A549 (cell line): ENCODE measurements around the gene ANTKMT. TPM values are rescaled to one million over a fixed set of nuclear protein-coding genes. Genes with fewer than 3 reads are reported as not detected.

Experiments
- ATAC-seq, 2 experiments: fragments of 200-7000 bp in 1 of 2; fragments of >200 bp in 1 of 2; cut with Nextera tagmentation in 1 of 2; cut with Tn5 transposase in 1 of 2; 3 replicates each; pipeline versions ENCODE4 v1.8.0 to v1.9.1; 2018 to 2020; ENCODE audit warnings: mild to moderate bottlenecking in 1 of 2, moderate library complexity in 1 of 2
- CTCF ChIA-PET: fragments of 300-600 bp; sonication (Branson Sonifier 250); formaldehyde crosslinking; extraction: SDS; loops from one replicate; lab custom pipeline; 2021; ENCODE audit warnings: antibody characterized with exemption, inconsistent platforms; lab: Yijun Ruan, JAX
- POLR2A ChIA-PET: fragments of 350-600 bp; formaldehyde crosslinking; extraction: SDS; loops from one replicate; lab custom pipeline; 2021; ENCODE audit warnings: antibody characterized with exemption, inconsistent platforms; lab: Yijun Ruan, JAX
- DNase-seq, 2 experiments: peaks; one replicate each; pipeline versions ENCODE4 v3.0.0 to v3.0.0-alpha.2; 2011 to 2016; ENCODE audit warnings: low read depth in 1 of 2, low spot score in 1 of 2
- FAIRE-seq: peaks from 2 replicates; lab custom pipeline; 2011; peaks lifted over from hg19 to GRCh38; lab: Jason Lieb, UNC
- H3K27ac ChIP-seq, 2 experiments: fragments of >200 bp; sonication (Bioruptor Twin); formaldehyde crosslinking; 3 replicates each; pipeline ENCODE4 v1.5.1; 2016 to 2017
- H3K4me1 ChIP-seq: fragments of >200 bp; sonication (Bioruptor Twin); formaldehyde crosslinking; 3 replicates; pipeline ENCODE4 v1.6.1; 2016
- H3K4me2 ChIP-seq: fragments of >200 bp; sonication (Bioruptor Twin); formaldehyde crosslinking; 3 replicates; pipeline ENCODE4 v1.6.1; 2016
- H3K4me3 ChIP-seq: fragments of >200 bp; sonication (Bioruptor Twin); formaldehyde crosslinking; 3 replicates; pipeline ENCODE4 v1.5.1; 2016
- H3K9me3 ChIP-seq: fragments of >200 bp; sonication (Bioruptor Twin); formaldehyde crosslinking; 3 replicates; pipeline ENCODE4 v1.6.1; 2016
- CBX2 ChIP-seq: fragments of 200-600 bp; sonication (generic); IDR thresholded peaks from 2 replicates; pipeline ENCODE4 v1.6.1; 2016; ENCODE audit warnings: low read depth, mild to moderate bottlenecking, borderline replicate concordance
- CTCF ChIP-seq: fragments of >200 bp; sonication (Bioruptor Twin); formaldehyde crosslinking; IDR thresholded peaks from 3 replicates; pipeline ENCODE4 v1.5.1; 2016
- EHF ChIP-seq: fragments of 250-450 bp; sonication (Bioruptor Pico); IDR thresholded peaks from 2 replicates; pipeline ENCODE4 v1.5.0; 2020; ENCODE audit warnings: mild to moderate bottlenecking
- EHMT2 ChIP-seq: fragments of 200-600 bp; sonication (generic); IDR thresholded peaks from 2 replicates; pipeline ENCODE4 v1.6.1; 2016; ENCODE audit warnings: antibody characterized with exemption, low read depth, mild to moderate bottlenecking, moderate library complexity
- FOSL2 ChIP-seq, 2 experiments: fragments of 450-650 bp in 1 of 2; fragments of >200 bp in 1 of 2; sonication (Bioruptor Twin) in 1 of 2; formaldehyde crosslinking; IDR thresholded peaks; 2 replicates each; pipeline versions ENCODE4 v1.5.0 to v1.6.1; 2016 to 2020; ENCODE audit warnings: mild to moderate bottlenecking in 1 of 2, moderate library complexity in 1 of 2
- HDAC2 ChIP-seq: fragments of 200-600 bp; sonication (generic); IDR thresholded peaks from 2 replicates; pipeline ENCODE4 v1.6.1; 2016
- JUN ChIP-seq, 2 experiments: fragments of >200 bp; sonication (Bioruptor Twin); formaldehyde crosslinking; IDR thresholded peaks; 2 replicates in 1 of 2; 3 replicates in 1 of 2; pipeline ENCODE4 v1.6.1; 2016 to 2017
- KDM5A ChIP-seq: fragments of 200-600 bp; sonication (generic); IDR thresholded peaks from 2 replicates; pipeline ENCODE4 v1.6.1; 2016; ENCODE audit warnings: antibody characterized with exemption, mild to moderate bottlenecking
- MAFK ChIP-seq: fragments of 450-650 bp; IDR thresholded peaks from 2 replicates; pipeline ENCODE4 v1.6.1; 2014; ENCODE audit not compliant: partially characterized antibody
- MAX ChIP-seq: IDR thresholded peaks from 2 replicates; pipeline ENCODE4 v1.6.1; 2012
- MAZ ChIP-seq: fragments of 150-350 bp; IDR thresholded peaks from 2 replicates; pipeline ENCODE4 v1.6.1; 2014; ENCODE audit warnings: antibody characterized with exemption, low read depth, low read length, borderline replicate concordance
- NPAS2 ChIP-seq: fragments of 250-450 bp; sonication (Bioruptor Pico); IDR thresholded peaks from 2 replicates; pipeline ENCODE4 v1.8.0; 2022; ENCODE audit warnings: mild to moderate bottlenecking, moderate library complexity, borderline replicate concordance
- RAD21 ChIP-seq, 2 experiments: fragments of >200 bp in 1 of 2; sonication (Bioruptor Twin) in 1 of 2; formaldehyde crosslinking in 1 of 2; IDR thresholded peaks in 1 of 2; conservative IDR thresholded peaks in 1 of 2; 2 replicates in 1 of 2; 3 replicates in 1 of 2; pipeline ENCODE4 v1.6.1; 2012 to 2018; ENCODE audit warnings: inconsistent platforms in 1 of 2
- RARB ChIP-seq: fragments of 250-450 bp; sonication (Bioruptor Pico); IDR thresholded peaks from 2 replicates; pipeline ENCODE4 v1.8.0; 2021; ENCODE audit warnings: mild to moderate bottlenecking, moderate library complexity
- RFX5 ChIP-seq: fragments of 450-650 bp; IDR thresholded peaks from 2 replicates; pipeline ENCODE4 v1.7.1; 2014; ENCODE audit warnings: antibody characterized with exemption, mild to moderate bottlenecking, moderate library complexity
- SMC3 ChIP-seq: fragments of >200 bp; sonication (Bioruptor Twin); formaldehyde crosslinking; IDR thresholded peaks from 3 replicates; pipeline ENCODE4 v1.6.1; 2018; ENCODE audit warnings: inconsistent platforms
- SREBF2 ChIP-seq: fragments of 450-650 bp; IDR thresholded peaks from 2 replicates; pipeline ENCODE4 v1.6.1; 2014; ENCODE audit warnings: mild to moderate bottlenecking, moderate library complexity
- ZC3H11A ChIP-seq: fragments of 450-650 bp; IDR thresholded peaks from 2 replicates; pipeline ENCODE4 v1.6.1; 2014; ENCODE audit warnings: antibody characterized with exemption, mild to moderate bottlenecking
- WGBS: methylation state at CpG from one replicate; pipeline ENCODE4 v1.1.6; 2017; ENCODE audit errors: missing lambda C conversion rate; 5-methylcytosine and 5-hydroxymethylcytosine counted together
- polyA plus RNA-seq, 4 experiments: library from polyadenylated mRNA; depleted of rRNA in 3 of 4; stranded (reverse); fragments of >200 nt; fragmentation: RNase III in 1 of 4; extraction: RNeasy Plus Mini Kit Qiagen cat#74134 plus additional on column Dnase treatment in 1 of 4; gene quantifications; 2 replicates in 3 of 4; 3 replicates in 1 of 4; pipeline ENCODE4 v1.2.3, GENCODE V29; 2011 to 2017
- TF ChIP-seq, protein P1 (sequence below): fragments of 150-350 bp; IDR thresholded peaks from 2 replicates; pipeline ENCODE4 v1.6.1; 2014; ENCODE audit warnings: low read depth, mild to moderate bottlenecking, low read length
- TF ChIP-seq, protein P2 (sequence below): fragments of 250-450 bp; sonication (Bioruptor Pico); IDR thresholded peaks from 2 replicates; pipeline ENCODE4 v1.5.0; 2020; ENCODE audit warnings: low read depth, mild to moderate bottlenecking, moderate library complexity
- TF ChIP-seq, protein P3 (sequence below): fragments of 200-600 bp; sonication (generic); IDR thresholded peaks from 2 replicates; pipeline ENCODE4 v1.6.1; 2016; ENCODE audit warnings: antibody characterized with exemption, mild to moderate bottlenecking, moderate library complexity

Gene ANTKMT
- polyA plus RNA-seq, 2 of the 4 experiments (the other 2 are of a cell fraction), result 11.9 to 55.8 TPM

- DNase-seq (no peak), FAIRE-seq (no peak), ATAC-seq (no peak)
- ChIA-PET CTCF (interaction anchor here (0.8 to 15.8 kb wide), 3 partner anchors 8 to 53 kb away, joined by 4 to 105 read pairs (median 4); partner anchors contain the start of genes CHTF18 and RPUSD1), POLR2A (no interaction called here)
- Histone ChIP-seq H3K4me3 (no peak overlapping the region), H3K27ac (no peak overlapping the region), H3K9me3 (no peaks in the 10 kb centered on the region), H3K4me2 (no peak overlapping the region), H3K4me1 (peaks cover 41% of the 10 kb centered on the region)
- TF ChIP-seq MAZ, result no peak
- no peak for TF ChIP-seq RFX5
- TF ChIP-seq, protein P1, sequence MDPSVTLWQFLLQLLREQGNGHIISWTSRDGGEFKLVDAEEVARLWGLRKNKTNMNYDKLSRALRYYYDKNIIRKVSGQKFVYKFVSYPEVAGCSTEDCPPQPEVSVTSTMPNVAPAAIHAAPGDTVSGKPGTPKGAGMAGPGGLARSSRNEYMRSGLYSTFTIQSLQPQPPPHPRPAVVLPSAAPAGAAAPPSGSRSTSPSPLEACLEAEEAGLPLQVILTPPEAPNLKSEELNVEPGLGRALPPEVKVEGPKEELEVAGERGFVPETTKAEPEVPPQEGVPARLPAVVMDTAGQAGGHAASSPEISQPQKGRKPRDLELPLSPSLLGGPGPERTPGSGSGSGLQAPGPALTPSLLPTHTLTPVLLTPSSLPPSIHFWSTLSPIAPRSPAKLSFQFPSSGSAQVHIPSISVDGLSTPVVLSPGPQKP, result no peak
- TF ChIP-seq ZC3H11A, result no peak
- no peak for TF ChIP-seq CTCF
- no peak for TF ChIP-seq NPAS2 (CRISPR knock-in tag)
- 90% methylated on average over 9 of the region's 38 CpGs for WGBS
Measured at GRCh38 chr16:764848-765487, 44.0 kb downstream of the ANTKMT start.

- 87% methylated on average over 22 of the region's 29 CpGs for WGBS
- TF ChIP-seq RARB, result no peak
- no peak for TF ChIP-seq SMC3
- TF ChIP-seq SREBF2, result no peak
- TF ChIP-seq ZC3H11A, result no peak
- no peak for TF ChIP-seq EHF (CRISPR knock-in tag)
- no peak for TF ChIP-seq HDAC2
- no peak for TF ChIP-seq MAX
- TF ChIP-seq EHMT2, result no peak
- no peak for TF ChIP-seq FOSL2 (IDR thresholded peaks at IDR 0.05)
- TF ChIP-seq FOSL2 (CRISPR knock-in tag; IDR thresholded peaks at IDR 0.05), result no peak
- TF ChIP-seq RAD21 (conservative IDR thresholded peaks at IDR 0.05 in 1 of 2, IDR thresholded peaks at IDR 0.05 in 1 of 2), result no peak
- no peak for TF ChIP-seq JUN (IDR thresholded peaks at IDR 0.05)
- TF ChIP-seq, protein P1, result no peak
- TF ChIP-seq CBX2, result no peak
- TF ChIP-seq, protein P2, sequence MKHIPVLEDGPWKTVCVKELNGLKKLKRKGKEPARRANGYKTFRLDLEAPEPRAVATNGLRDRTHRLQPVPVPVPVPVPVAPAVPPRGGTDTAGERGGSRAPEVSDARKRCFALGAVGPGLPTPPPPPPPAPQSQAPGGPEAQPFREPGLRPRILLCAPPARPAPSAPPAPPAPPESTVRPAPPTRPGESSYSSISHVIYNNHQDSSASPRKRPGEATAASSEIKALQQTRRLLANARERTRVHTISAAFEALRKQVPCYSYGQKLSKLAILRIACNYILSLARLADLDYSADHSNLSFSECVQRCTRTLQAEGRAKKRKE (CRISPR knock-in tag), result no peak
- no peak for TF ChIP-seq KDM5A
- TF ChIP-seq MAFK, result no peak
- TF ChIP-seq, protein P3, sequence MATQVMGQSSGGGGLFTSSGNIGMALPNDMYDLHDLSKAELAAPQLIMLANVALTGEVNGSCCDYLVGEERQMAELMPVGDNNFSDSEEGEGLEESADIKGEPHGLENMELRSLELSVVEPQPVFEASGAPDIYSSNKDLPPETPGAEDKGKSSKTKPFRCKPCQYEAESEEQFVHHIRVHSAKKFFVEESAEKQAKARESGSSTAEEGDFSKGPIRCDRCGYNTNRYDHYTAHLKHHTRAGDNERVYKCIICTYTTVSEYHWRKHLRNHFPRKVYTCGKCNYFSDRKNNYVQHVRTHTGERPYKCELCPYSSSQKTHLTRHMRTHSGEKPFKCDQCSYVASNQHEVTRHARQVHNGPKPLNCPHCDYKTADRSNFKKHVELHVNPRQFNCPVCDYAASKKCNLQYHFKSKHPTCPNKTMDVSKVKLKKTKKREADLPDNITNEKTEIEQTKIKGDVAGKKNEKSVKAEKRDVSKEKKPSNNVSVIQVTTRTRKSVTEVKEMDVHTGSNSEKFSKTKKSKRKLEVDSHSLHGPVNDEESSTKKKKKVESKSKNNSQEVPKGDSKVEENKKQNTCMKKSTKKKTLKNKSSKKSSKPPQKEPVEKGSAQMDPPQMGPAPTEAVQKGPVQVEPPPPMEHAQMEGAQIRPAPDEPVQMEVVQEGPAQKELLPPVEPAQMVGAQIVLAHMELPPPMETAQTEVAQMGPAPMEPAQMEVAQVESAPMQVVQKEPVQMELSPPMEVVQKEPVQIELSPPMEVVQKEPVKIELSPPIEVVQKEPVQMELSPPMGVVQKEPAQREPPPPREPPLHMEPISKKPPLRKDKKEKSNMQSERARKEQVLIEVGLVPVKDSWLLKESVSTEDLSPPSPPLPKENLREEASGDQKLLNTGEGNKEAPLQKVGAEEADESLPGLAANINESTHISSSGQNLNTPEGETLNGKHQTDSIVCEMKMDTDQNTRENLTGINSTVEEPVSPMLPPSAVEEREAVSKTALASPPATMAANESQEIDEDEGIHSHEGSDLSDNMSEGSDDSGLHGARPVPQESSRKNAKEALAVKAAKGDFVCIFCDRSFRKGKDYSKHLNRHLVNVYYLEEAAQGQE, result no peak
- ChIA-PET CTCF (interaction anchor here (1.7 to 15.8 kb wide), 3 partner anchors 21 to 53 kb away, joined by 4 to 105 read pairs (median 5); partner anchors contain the start of genes CHTF18, CIAO3 and RPUSD1), POLR2A (no interaction called here)
- ATAC-seq (no peak), FAIRE-seq (no peak), DNase-seq (no peak)
- Histone ChIP-seq H3K4me3 (no peak overlapping the region), H3K4me2 (no peak overlapping the region), H3K9me3 (no peaks in the 10 kb centered on the region), H3K4me1 (peaks cover 36% of the 10 kb centered on the region), H3K27ac (no peak overlapping the region)
Measured at GRCh38 chr16:765488-765865, 44.5 kb downstream of the ANTKMT start.
